Chondrocyte (in vitro differentiated cells): Measurements from ENCODE around the gene DTWD2. TPM values are rescaled to one million over a fixed set of nuclear protein-coding genes. Genes with fewer than 3 reads are reported as not detected.

ENCODE experiments used
- DNase-seq: peaks from one replicate; pipeline ENCODE4 v3.0.0; 2021; ENCODE audit warnings: mixed read lengths, low spot score
- H3K27ac Mint-ChIP-seq: one replicate; pipeline ENCODE4 v1.8.0; 2021; ENCODE audit warnings: mild to moderate bottlenecking, moderate library complexity, mixed read lengths; ENCODE audit not compliant: unreplicated experiment
- H3K27me3 Mint-ChIP-seq: 2 replicates; pipeline ENCODE4 v1.8.0; 2021; ENCODE audit warnings: low read depth, mixed read lengths
- H3K36me3 Mint-ChIP-seq: 2 replicates; pipeline ENCODE4 v1.8.0; 2021; ENCODE audit warnings: low read depth, mixed read lengths
- H3K4me1 Mint-ChIP-seq: 2 replicates; pipeline ENCODE4 v1.8.0; 2021; ENCODE audit warnings: low read depth, mild to moderate bottlenecking, mixed read lengths
- H3K4me3 Mint-ChIP-seq: one replicate; pipeline ENCODE4 v1.8.0; 2021; ENCODE audit warnings: mild to moderate bottlenecking, moderate library complexity, mixed read lengths; ENCODE audit not compliant: unreplicated experiment
- H3K9me3 Mint-ChIP-seq: 2 replicates; pipeline ENCODE4 v1.8.0; 2021; ENCODE audit warnings: low read depth, mixed read lengths
- total RNA-seq: library from RNA; stranded (reverse); gene quantifications from 3 replicates; pipeline ENCODE4 v1.2.1, GENCODE V29; 2021
- TF ChIP-seq, protein P1 (sequence below): fragments of 200-600 bp; sonication (generic); IDR thresholded peaks from 2 replicates; pipeline ENCODE4 v1.5.0; 2021; ENCODE audit warnings: antibody characterized with exemption, mild to moderate bottlenecking, moderate library complexity

DTWD2 gene
- total RNA-seq, 1 donor from 2014 or later = 7.9 TPM

- H3K9me3 Mint-ChIP-seq = no peaks in the 10 kb centered on the region
- peaks cover 3% of the 10 kb centered on the region for H3K36me3 Mint-ChIP-seq
- peak overlapping the region; percentile 63 for H3K27ac Mint-ChIP-seq
- peaks cover 6% of the 10 kb centered on the region for H3K4me1 Mint-ChIP-seq
- no peak for DNase-seq
- H3K27me3 Mint-ChIP-seq = no peaks in the 10 kb centered on the region
- TF ChIP-seq, protein P1, sequence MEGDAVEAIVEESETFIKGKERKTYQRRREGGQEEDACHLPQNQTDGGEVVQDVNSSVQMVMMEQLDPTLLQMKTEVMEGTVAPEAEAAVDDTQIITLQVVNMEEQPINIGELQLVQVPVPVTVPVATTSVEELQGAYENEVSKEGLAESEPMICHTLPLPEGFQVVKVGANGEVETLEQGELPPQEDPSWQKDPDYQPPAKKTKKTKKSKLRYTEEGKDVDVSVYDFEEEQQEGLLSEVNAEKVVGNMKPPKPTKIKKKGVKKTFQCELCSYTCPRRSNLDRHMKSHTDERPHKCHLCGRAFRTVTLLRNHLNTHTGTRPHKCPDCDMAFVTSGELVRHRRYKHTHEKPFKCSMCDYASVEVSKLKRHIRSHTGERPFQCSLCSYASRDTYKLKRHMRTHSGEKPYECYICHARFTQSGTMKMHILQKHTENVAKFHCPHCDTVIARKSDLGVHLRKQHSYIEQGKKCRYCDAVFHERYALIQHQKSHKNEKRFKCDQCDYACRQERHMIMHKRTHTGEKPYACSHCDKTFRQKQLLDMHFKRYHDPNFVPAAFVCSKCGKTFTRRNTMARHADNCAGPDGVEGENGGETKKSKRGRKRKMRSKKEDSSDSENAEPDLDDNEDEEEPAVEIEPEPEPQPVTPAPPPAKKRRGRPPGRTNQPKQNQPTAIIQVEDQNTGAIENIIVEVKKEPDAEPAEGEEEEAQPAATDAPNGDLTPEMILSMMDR = no peak
- H3K4me3 Mint-ChIP-seq = no peak overlapping the region
Measured at GRCh38 chr5:118946138-118946800, 42.1 kb downstream of the DTWD2 start.

- no peak overlapping the region for H3K4me3 Mint-ChIP-seq
- no peaks in the 10 kb centered on the region for H3K27me3 Mint-ChIP-seq
- no peaks in the 10 kb centered on the region for H3K9me3 Mint-ChIP-seq
- no peak for DNase-seq
- H3K4me1 Mint-ChIP-seq = no peaks in the 10 kb centered on the region
- H3K36me3 Mint-ChIP-seq = no peaks in the 10 kb centered on the region
- TF ChIP-seq, protein P1 = no peak
- H3K27ac Mint-ChIP-seq = no peak overlapping the region
Measured at GRCh38 chr5:118937393-118938061, 50.8 kb downstream of the DTWD2 start.

DNA sequence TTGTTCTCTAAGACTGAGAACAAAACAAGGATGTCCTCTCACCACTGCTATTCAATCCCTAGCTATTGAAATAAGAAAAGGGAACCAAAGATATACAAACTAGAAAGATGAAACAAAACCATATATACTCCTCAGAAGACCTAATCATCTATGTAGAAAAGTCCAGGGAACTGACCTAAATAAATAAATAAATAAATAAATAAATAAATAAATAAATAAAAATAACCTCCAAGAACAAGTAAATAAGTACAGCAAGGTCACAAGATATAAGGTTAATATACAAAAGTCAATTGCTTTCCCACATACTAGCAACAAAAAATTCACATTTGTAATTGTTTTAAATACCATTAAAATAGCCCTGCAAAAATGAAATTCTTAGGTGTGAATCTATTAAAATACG lies 54.6 kb downstream of the DTWD2 start:
- Mint-ChIP-seq H3K27ac (no peak overlapping the region), H3K27me3 (no peaks in the 10 kb centered on the region), H3K9me3 (peaks cover 11% of the 10 kb centered on the region), H3K4me3 (no peak overlapping the region), H3K36me3 (peaks cover 5% of the 10 kb centered on the region), H3K4me1 (no peaks in the 10 kb centered on the region)
- TF ChIP-seq, protein P1 = no peak
- no peak for DNase-seq

- Mint-ChIP-seq H3K36me3 (peaks cover 5% of the 10 kb centered on the region), H3K4me1 (no peaks in the 10 kb centered on the region), H3K27me3 (no peaks in the 10 kb centered on the region), H3K4me3 (no peak overlapping the region), H3K9me3 (peaks cover 11% of the 10 kb centered on the region), H3K27ac (no peak overlapping the region)
- TF ChIP-seq, protein P1 = no peak
- DNase-seq = no peak
Measured at GRCh38 chr5:118931564-118931963, 56.8 kb downstream of the DTWD2 start.

DNA sequence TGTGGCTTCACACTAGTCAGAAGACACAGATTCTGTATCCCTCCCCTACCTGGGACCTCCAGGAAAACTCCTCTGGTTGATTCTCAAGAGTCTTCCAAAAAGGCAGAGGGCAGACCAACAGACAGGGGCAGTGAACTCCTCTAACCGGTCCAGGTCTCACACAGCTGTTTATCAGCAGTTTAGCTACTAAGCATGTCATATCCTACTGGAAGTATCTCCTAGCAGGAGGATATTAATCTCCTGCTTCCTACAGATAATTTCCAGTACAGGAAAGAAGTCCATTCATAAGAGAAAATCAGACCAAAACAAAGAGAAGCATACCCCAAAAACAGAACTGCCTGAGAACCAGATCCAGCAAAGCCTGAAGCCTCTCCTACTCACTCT lies 64.3 kb downstream of the DTWD2 start:
- no peaks in the 10 kb centered on the region for H3K27me3 Mint-ChIP-seq
- H3K9me3 Mint-ChIP-seq = peaks cover 2% of the 10 kb centered on the region
- H3K27ac Mint-ChIP-seq = no peak overlapping the region
- TF ChIP-seq, protein P1 = no peak
- H3K36me3 Mint-ChIP-seq = peaks cover 3% of the 10 kb centered on the region
- DNase-seq = no peak
- peaks cover 11% of the 10 kb centered on the region for H3K4me1 Mint-ChIP-seq
- no peak overlapping the region for H3K4me3 Mint-ChIP-seq
